ENCODE results near the gene AKAP11.

DNA sequence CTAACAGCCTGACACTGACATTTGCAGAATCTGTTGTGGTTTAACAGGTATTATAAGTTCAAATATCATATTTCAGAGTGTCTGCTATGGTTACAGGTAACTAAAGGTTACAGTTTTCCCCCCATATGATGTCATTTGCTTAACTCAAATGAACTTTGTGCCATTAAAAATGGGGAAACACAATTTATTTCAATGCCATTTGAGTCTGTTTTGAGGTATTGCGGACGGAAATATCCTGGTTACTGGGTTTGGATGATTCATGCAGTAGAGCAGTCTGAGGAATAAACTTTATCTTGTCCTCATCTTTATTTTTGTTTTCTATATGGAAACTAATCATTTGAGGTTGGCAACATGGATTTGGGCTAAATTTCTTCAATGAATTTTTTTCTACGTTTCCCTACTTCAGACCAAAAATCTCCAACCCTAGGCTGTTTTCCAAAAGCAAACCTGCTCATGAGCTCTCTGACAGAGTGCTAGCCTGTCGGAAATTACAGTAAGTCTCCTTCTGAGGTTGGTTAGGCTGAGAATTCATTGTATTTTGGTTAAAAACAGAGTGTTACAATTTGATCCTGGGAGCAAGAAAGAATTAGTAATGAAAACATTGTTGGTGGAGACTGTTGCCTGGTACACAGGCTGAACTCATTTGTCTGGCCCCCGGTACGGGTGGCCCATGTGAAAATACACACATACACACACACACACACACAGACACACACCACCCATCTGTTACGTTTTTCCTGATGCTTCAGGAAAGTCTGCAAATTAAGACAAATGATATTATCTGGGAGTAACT, 66.1 kb downstream of the AKAP11 start:
- TF ChIP-seq ZNF274 (IDR thresholded peaks at IDR 0.05; ENCODE audit: low read depth, low read length), result no peak
- TF ChIP-seq SUZ12 (IDR thresholded peaks at IDR 0.05; ENCODE audit: extremely low read depth, insufficient read depth, insufficient read length), result no peak
- no peak for TF ChIP-seq YY1 (IDR thresholded peaks at IDR 0.05; ENCODE audit: insufficient read depth, insufficient read length)
